Duodenal mucosa (tissue), 2 donors: Measurements from ENCODE around the gene PPFIA2.

ENCODE experiments used
- H3K27ac ChIP-seq: one replicate; pipeline ENCODE4 v1.7.0; 2013; ENCODE audit warnings: low read depth, low read length
- H3K27me3 ChIP-seq, 2 donors: one replicate each; pipeline ENCODE4 v1.7.0; 2013; ENCODE audit warnings: low read length in 2 of 2, control low read depth in 1 of 2; ENCODE audit not compliant: insufficient read depth in 2 of 2, control insufficient read depth in 1 of 2
- H3K36me3 ChIP-seq, 2 donors: one replicate each; pipeline ENCODE4 v1.7.0; 2013; ENCODE audit warnings: low read length in 2 of 2, control low read depth in 1 of 2; ENCODE audit not compliant: insufficient read depth in 2 of 2, control insufficient read depth in 1 of 2
- H3K4me1 ChIP-seq, 2 donors: one replicate each; pipeline ENCODE4 v1.7.0; 2013; ENCODE audit warnings: low read length in 2 of 2, control low read depth in 1 of 2; ENCODE audit not compliant: insufficient read depth in 2 of 2, control insufficient read depth in 1 of 2
- H3K4me3 ChIP-seq, 2 donors: one replicate each; pipeline ENCODE4 v1.7.0; 2013; ENCODE audit warnings: low read length in 2 of 2, low read depth in 1 of 2
- H3K9ac ChIP-seq, 2 donors: one replicate each; pipeline ENCODE4 v1.7.0; 2013; ENCODE audit warnings: low read length in 2 of 2, low read depth in 1 of 2
- H3K9me3 ChIP-seq, 2 donors: one replicate each; pipeline ENCODE4 v1.7.0; 2013; ENCODE audit warnings: low read length in 2 of 2, control low read depth in 1 of 2; ENCODE audit not compliant: control insufficient read depth in 1 of 2

The PPFIA2 gene

GRCh38 chr12:81259360-81259759, 499.8 kb downstream of the PPFIA2 start:
- Histone ChIP-seq H3K36me3 (no peaks in the 10 kb centered on the region), H3K27me3 (no peaks in the 10 kb centered on the region), H3K4me1 (no peaks in the 10 kb centered on the region), H3K27ac (no peak overlapping the region), H3K9me3 (no peaks in the 10 kb centered on the region), H3K4me3 (no peak overlapping the region), H3K9ac (no peak overlapping the region)

- Histone ChIP-seq H3K4me3 (no peak overlapping the region), H3K9me3 (no peaks in the 10 kb centered on the region), H3K4me1 (no peaks in the 10 kb centered on the region), H3K27ac (no peak overlapping the region), H3K9ac (no peak overlapping the region), H3K36me3 (no peaks in the 10 kb centered on the region), H3K27me3 (no peaks in the 10 kb centered on the region)
These were observed 501.1 kb downstream of the PPFIA2 start for GRCh38 chr12:81257947-81258551.

- no peak overlapping the region for H3K27ac ChIP-seq
- H3K9me3 ChIP-seq, result no peaks in the 10 kb centered on the region
- no peaks in the 10 kb centered on the region for H3K36me3 ChIP-seq
- no peaks in the 10 kb centered on the region for H3K27me3 ChIP-seq
- no peak overlapping the region for H3K4me3 ChIP-seq
- H3K4me1 ChIP-seq, result no peaks in the 10 kb centered on the region
- no peak overlapping the region for H3K9ac ChIP-seq
These were observed 503.2 kb downstream of the PPFIA2 start for GRCh38 chr12:81255947-81256346.

- H3K27me3 ChIP-seq, result no peaks in the 10 kb centered on the region
- no peaks in the 10 kb centered on the region for H3K4me1 ChIP-seq
- H3K27ac ChIP-seq, result no peak overlapping the region
- no peak overlapping the region for H3K4me3 ChIP-seq
- no peak overlapping the region for H3K9ac ChIP-seq
- no peaks in the 10 kb centered on the region for H3K36me3 ChIP-seq
- H3K9me3 ChIP-seq, result no peaks in the 10 kb centered on the region
These were observed 503.7 kb downstream of the PPFIA2 start for GRCh38 chr12:81255456-81255855.

GRCh38 chr12:81253360-81253759, 505.8 kb downstream of the PPFIA2 start:
- H3K27ac ChIP-seq, result no peak overlapping the region
- no peaks in the 10 kb centered on the region for H3K36me3 ChIP-seq
- H3K9me3 ChIP-seq, result no peaks in the 10 kb centered on the region
- H3K9ac ChIP-seq, result no peak overlapping the region
- H3K27me3 ChIP-seq, result no peaks in the 10 kb centered on the region
- no peaks in the 10 kb centered on the region for H3K4me1 ChIP-seq
- no peak overlapping the region for H3K4me3 ChIP-seq

GRCh38 chr12:81252228-81252627, 506.9 kb downstream of the PPFIA2 start:
- no peaks in the 10 kb centered on the region for H3K36me3 ChIP-seq
- H3K27me3 ChIP-seq, result no peaks in the 10 kb centered on the region
- no peaks in the 10 kb centered on the region for H3K9me3 ChIP-seq
- no peak overlapping the region for H3K9ac ChIP-seq
- H3K27ac ChIP-seq, result no peak overlapping the region
- no peaks in the 10 kb centered on the region for H3K4me1 ChIP-seq
- no peak overlapping the region for H3K4me3 ChIP-seq

GRCh38 chr12:81249976-81250375, 509.2 kb downstream of the PPFIA2 start:
- Histone ChIP-seq H3K36me3 (no peaks in the 10 kb centered on the region), H3K9ac (no peak overlapping the region), H3K27me3 (no peaks in the 10 kb centered on the region), H3K27ac (no peak overlapping the region), H3K4me1 (no peaks in the 10 kb centered on the region), H3K9me3 (no peaks in the 10 kb centered on the region), H3K4me3 (no peak overlapping the region)

- H3K36me3 ChIP-seq, result no peaks in the 10 kb centered on the region
- no peak overlapping the region for H3K4me3 ChIP-seq
- no peaks in the 10 kb centered on the region for H3K4me1 ChIP-seq
- no peaks in the 10 kb centered on the region for H3K9me3 ChIP-seq
- no peaks in the 10 kb centered on the region for H3K27me3 ChIP-seq
- no peak overlapping the region for H3K9ac ChIP-seq
- no peak overlapping the region for H3K27ac ChIP-seq
These were observed 513.1 kb downstream of the PPFIA2 start for GRCh38 chr12:81245907-81246570.

- Histone ChIP-seq H3K9me3 (no peaks in the 10 kb centered on the region), H3K27ac (no peak overlapping the region), H3K4me1 (no peaks in the 10 kb centered on the region), H3K4me3 (no peak overlapping the region), H3K9ac (no peak overlapping the region), H3K27me3 (no peaks in the 10 kb centered on the region), H3K36me3 (no peaks in the 10 kb centered on the region)
These were observed 513.7 kb downstream of the PPFIA2 start for GRCh38 chr12:81245458-81245857.

- no peak overlapping the region for H3K9ac ChIP-seq
- no peaks in the 10 kb centered on the region for H3K9me3 ChIP-seq
These were observed 527.4 kb downstream of the PPFIA2 start for GRCh38 chr12:81231574-81232368.

More at GRCh38 chr12:81231574-81232368, 527.4 kb downstream of the PPFIA2 start:
- H3K27me3 ChIP-seq, result no peaks in the 10 kb centered on the region
- no peaks in the 10 kb centered on the region for H3K36me3 ChIP-seq
- no peak overlapping the region for H3K27ac ChIP-seq
- H3K4me3 ChIP-seq, result no peak overlapping the region
- H3K4me1 ChIP-seq, result no peaks in the 10 kb centered on the region
